ENCODE data around the gene GPR52. TPM values are rescaled to one million over a fixed set of nuclear protein-coding genes. Genes with fewer than 3 reads are reported as not detected.

Gene GPR52
- total RNA-seq, 4 donors from 2014 or later, result 0.25 to 2.0 (median 0.53) TPM

DNA sequence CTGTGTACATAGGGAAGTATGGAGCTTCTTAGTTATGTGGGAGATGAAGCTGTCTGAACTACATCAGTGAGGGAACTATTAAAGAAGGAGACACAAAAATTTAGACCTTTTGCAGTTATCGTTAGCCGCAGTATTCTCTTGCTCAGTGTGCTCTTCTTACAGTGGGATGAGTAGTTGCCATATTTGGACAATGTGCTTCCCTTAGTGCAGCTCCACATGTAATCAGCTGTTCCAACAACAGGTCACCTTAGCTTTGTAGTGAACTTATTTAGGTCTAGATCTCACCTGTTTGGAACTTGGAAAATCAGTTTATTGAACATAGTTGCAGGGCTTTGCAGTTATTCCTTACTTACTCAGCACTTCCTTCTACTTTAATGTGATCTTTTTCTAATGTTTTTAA is 18.1 kb downstream of the GPR52 start:
- 95 to 98% methylated on average over 2 of the region's 2 CpGs for WGBS, 2 donors
- intact Hi-C loops (cut with DNase I; ENCODE audit: low total_unique reads), result no loop called here
- no peak for DNase-seq (ENCODE audit: low spot score in 2 of 2)
- H3K4me3 ChIP-seq (ENCODE audit: low read depth, poor library complexity, severe bottlenecking), result no peak overlapping the region
- TF ChIP-seq, protein P1, sequence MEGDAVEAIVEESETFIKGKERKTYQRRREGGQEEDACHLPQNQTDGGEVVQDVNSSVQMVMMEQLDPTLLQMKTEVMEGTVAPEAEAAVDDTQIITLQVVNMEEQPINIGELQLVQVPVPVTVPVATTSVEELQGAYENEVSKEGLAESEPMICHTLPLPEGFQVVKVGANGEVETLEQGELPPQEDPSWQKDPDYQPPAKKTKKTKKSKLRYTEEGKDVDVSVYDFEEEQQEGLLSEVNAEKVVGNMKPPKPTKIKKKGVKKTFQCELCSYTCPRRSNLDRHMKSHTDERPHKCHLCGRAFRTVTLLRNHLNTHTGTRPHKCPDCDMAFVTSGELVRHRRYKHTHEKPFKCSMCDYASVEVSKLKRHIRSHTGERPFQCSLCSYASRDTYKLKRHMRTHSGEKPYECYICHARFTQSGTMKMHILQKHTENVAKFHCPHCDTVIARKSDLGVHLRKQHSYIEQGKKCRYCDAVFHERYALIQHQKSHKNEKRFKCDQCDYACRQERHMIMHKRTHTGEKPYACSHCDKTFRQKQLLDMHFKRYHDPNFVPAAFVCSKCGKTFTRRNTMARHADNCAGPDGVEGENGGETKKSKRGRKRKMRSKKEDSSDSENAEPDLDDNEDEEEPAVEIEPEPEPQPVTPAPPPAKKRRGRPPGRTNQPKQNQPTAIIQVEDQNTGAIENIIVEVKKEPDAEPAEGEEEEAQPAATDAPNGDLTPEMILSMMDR (IDR thresholded peaks at IDR 0.05), result no peak

DNA sequence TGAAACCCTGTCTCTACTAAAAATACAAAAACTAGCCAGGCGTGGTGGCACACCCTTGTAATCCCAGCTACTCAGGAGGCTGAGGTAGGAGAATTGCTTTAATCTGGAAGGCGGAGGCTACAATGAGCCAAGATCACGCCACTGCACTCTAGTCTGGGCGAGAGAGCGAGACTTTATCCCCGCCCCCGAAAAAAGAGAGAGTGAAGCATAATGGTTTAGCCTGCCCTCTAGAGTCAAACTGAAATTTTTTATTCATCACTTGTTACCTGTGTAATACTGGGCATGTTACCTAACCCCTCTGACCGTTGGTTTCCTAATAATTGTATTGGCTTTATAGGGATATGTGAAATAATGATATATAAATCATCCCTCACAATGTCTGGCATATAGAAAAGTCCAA is 18.8 kb downstream of the GPR52 start:
- no peak for DNase-seq (ENCODE audit: low spot score in 2 of 2)
- 94 to 96% methylated on average over 8 of the region's 8 CpGs for WGBS, 2 donors
- TF ChIP-seq, protein P1 (IDR thresholded peaks at IDR 0.05), result no peak
- no peak for TF ChIP-seq POLR2A (IDR thresholded peaks at IDR 0.05)
- no peak overlapping the region for H3K4me3 ChIP-seq (ENCODE audit: low read depth, poor library complexity, severe bottlenecking)
- intact Hi-C loops (cut with DNase I; ENCODE audit: low total_unique reads), result no loop called here

- no peak for DNase-seq (ENCODE audit: low spot score in 2 of 2)
- H3K4me3 ChIP-seq (ENCODE audit: low read depth, poor library complexity, severe bottlenecking), result no peak overlapping the region
- TF ChIP-seq, protein P1 (IDR thresholded peaks at IDR 0.05), result no peak
- TF ChIP-seq POLR2A (IDR thresholded peaks at IDR 0.05), result no peak
- WGBS, 2 donors, result 74 to 79% methylated on average over 2 of the region's 2 CpGs
- intact Hi-C loops (cut with DNase I; ENCODE audit: low total_unique reads), result no loop called here
These were observed 21.3 kb downstream of the GPR52 start for GRCh38 chr1:174469052-174469451.

DNA sequence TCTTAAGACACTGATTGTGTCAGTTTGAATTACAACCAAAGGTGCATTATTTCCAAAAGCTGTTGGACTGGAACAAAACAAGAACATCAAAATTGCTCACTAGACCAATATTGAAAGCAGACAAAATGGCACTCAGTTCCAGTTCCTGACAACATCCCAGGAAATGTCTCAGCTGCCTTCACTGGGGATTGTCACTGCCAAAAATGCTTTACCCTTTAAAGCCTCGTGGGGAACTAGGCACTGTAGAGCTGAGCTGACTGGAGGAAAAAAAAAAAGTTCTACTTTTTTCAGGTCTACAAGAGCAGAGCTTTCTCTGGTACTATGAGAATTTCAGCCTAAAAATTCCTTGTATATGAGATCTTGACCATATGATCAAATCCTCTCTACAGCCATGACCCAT is 21.9 kb downstream of the GPR52 start:
- WGBS, 2 donors, result 33 to 48% methylated on average over 1 of the region's 1 CpG
- intact Hi-C loops (cut with DNase I; ENCODE audit: low total_unique reads), result no loop called here

GRCh38 chr1:174479281-174479680 is 31.5 kb downstream of the GPR52 start:
- TF ChIP-seq, protein P1 (IDR thresholded peaks at IDR 0.05), result no peak
- TF ChIP-seq POLR2A (IDR thresholded peaks at IDR 0.05), result no peak
- WGBS, 2 donors, result 96 to 100% methylated on average over 1 of the region's 1 CpG
- H3K4me3 ChIP-seq (ENCODE audit: low read depth, poor library complexity, severe bottlenecking), result no peak overlapping the region
- no peak for DNase-seq (ENCODE audit: low spot score in 2 of 2)
- intact Hi-C loops (cut with DNase I; ENCODE audit: low total_unique reads), result no loop called here

More for the DNA sequence above, 21.9 kb downstream of the GPR52 start:
- no peak for TF ChIP-seq POLR2A (IDR thresholded peaks at IDR 0.05)
- TF ChIP-seq, protein P1 (IDR thresholded peaks at IDR 0.05), result no peak
- H3K4me3 ChIP-seq (ENCODE audit: low read depth, poor library complexity, severe bottlenecking), result no peak overlapping the region
- no peak for DNase-seq (ENCODE audit: low spot score in 2 of 2)

GRCh38 chr1:174480324-174480723 is 32.6 kb downstream of the GPR52 start:
- WGBS, 2 donors, result 58 to 69% methylated on average over 1 of the region's 1 CpG
- no peak for DNase-seq (ENCODE audit: low spot score in 2 of 2)
- H3K4me3 ChIP-seq (ENCODE audit: low read depth, poor library complexity, severe bottlenecking), result no peak overlapping the region
- intact Hi-C loops (cut with DNase I; ENCODE audit: low total_unique reads), result no loop called here
- no peak for TF ChIP-seq POLR2A (IDR thresholded peaks at IDR 0.05)
- TF ChIP-seq, protein P1 (IDR thresholded peaks at IDR 0.05), result no peak
